Parathyroid adenoma (tissue), 2 donors: ENCODE results near the gene EGFL8.

Source experiments
- H2AFZ ChIP-seq: fragments of 300-600 bp; sonication (generic); one replicate; pipeline ENCODE4 v1.7.0; 2017; ENCODE audit warnings: antibody characterized with exemption, mild to moderate bottlenecking
- H3K27ac ChIP-seq: fragments of 300-600 bp; sonication (generic); one replicate; pipeline ENCODE4 v1.7.0; 2017
- H3K27me3 ChIP-seq: fragments of 300-600 bp; sonication (generic); one replicate; pipeline ENCODE4 v1.7.0; 2017; ENCODE audit warnings: low read length; ENCODE audit not compliant: control insufficient read depth, insufficient read depth
- H3K36me3 ChIP-seq: fragments of 300-600 bp; sonication (generic); one replicate; pipeline ENCODE4 v1.7.0; 2017; ENCODE audit warnings: low read length; ENCODE audit not compliant: control insufficient read depth, insufficient read depth
- H3K4me1 ChIP-seq: fragments of 300-600 bp; sonication (generic); one replicate; pipeline ENCODE4 v1.7.0; 2017; ENCODE audit warnings: control low read depth
- H3K4me2 ChIP-seq: fragments of 300-600 bp; sonication (generic); one replicate; pipeline ENCODE4 v1.7.0; 2017; ENCODE audit warnings: low read length
- H3K4me3 ChIP-seq: fragments of 300-600 bp; sonication (generic); one replicate; pipeline ENCODE4 v1.7.0; 2017; ENCODE audit warnings: low read depth, low read length
- H3K79me2 ChIP-seq: fragments of 300-600 bp; sonication (generic); one replicate; pipeline ENCODE4 v1.7.0; 2017; ENCODE audit warnings: control low read depth
- H3K9ac ChIP-seq: fragments of 300-600 bp; sonication (generic); one replicate; pipeline ENCODE4 v1.7.0; 2017; ENCODE audit warnings: mild to moderate bottlenecking
- H3K9me3 ChIP-seq: fragments of 300-600 bp; sonication (generic); one replicate; pipeline ENCODE4 v1.7.0; 2017; ENCODE audit warnings: low read length; ENCODE audit not compliant: control insufficient read depth
- CTCF ChIP-seq: fragments of 300-600 bp; sonication (generic); IDR thresholded peaks from one replicate; pipeline ENCODE4 v1.7.0; 2017; ENCODE audit warnings: antibody characterized with exemption, mild to moderate bottlenecking
- donor health status: primary hyperparathyroidism.

EGFL8 gene

GRCh38 chr6:32212076-32212760 lies 47.8 kb downstream of the EGFL8 start:
- H3K4me3 ChIP-seq, result no peak overlapping the region
- no peak overlapping the region for H3K27ac ChIP-seq
- TF ChIP-seq CTCF, result no peak

GRCh38 chr6:32213649-32214048 lies 49.3 kb downstream of the EGFL8 start:
- Histone ChIP-seq H3K4me1 (no peaks in the 10 kb centered on the region), H3K36me3 (no peaks in the 10 kb centered on the region), H3K79me2 (no peaks in the 10 kb centered on the region), H3K9ac (no peak overlapping the region), H2AFZ (no peak overlapping the region), H3K4me3 (no peak overlapping the region), H3K4me2 (no peak overlapping the region), H3K9me3 (no peaks in the 10 kb centered on the region), H3K27me3 (no peaks in the 10 kb centered on the region), H3K27ac (no peak overlapping the region)
- TF ChIP-seq CTCF, result no peak

More at GRCh38 chr6:32212076-32212760, 47.8 kb downstream of the EGFL8 start:
- no peak overlapping the region for H3K9ac ChIP-seq
- no peak overlapping the region for H3K4me2 ChIP-seq
- H3K4me1 ChIP-seq, result no peaks in the 10 kb centered on the region
- H3K36me3 ChIP-seq, result no peaks in the 10 kb centered on the region
- H3K79me2 ChIP-seq, result no peaks in the 10 kb centered on the region
- no peaks in the 10 kb centered on the region for H3K27me3 ChIP-seq
- no peak overlapping the region for H2AFZ ChIP-seq
- no peaks in the 10 kb centered on the region for H3K9me3 ChIP-seq

GRCh38 chr6:32214126-32214525 lies 49.7 kb downstream of the EGFL8 start:
- no peak overlapping the region for H2AFZ ChIP-seq
- no peak for TF ChIP-seq CTCF

GRCh38 chr6:32215617-32216016 lies 51.2 kb downstream of the EGFL8 start:
- Histone ChIP-seq H2AFZ (no peak overlapping the region), H3K4me2 (no peak overlapping the region), H3K9me3 (no peaks in the 10 kb centered on the region), H3K4me1 (no peaks in the 10 kb centered on the region), H3K4me3 (no peak overlapping the region), H3K27ac (no peak overlapping the region), H3K79me2 (no peaks in the 10 kb centered on the region), H3K36me3 (no peaks in the 10 kb centered on the region), H3K9ac (no peak overlapping the region), H3K27me3 (no peaks in the 10 kb centered on the region)
- TF ChIP-seq CTCF, result no peak

More at GRCh38 chr6:32214126-32214525, 49.7 kb downstream of the EGFL8 start:
- no peaks in the 10 kb centered on the region for H3K79me2 ChIP-seq
- no peak overlapping the region for H3K4me3 ChIP-seq
- H3K9ac ChIP-seq, result no peak overlapping the region
- no peak overlapping the region for H3K27ac ChIP-seq
- no peaks in the 10 kb centered on the region for H3K36me3 ChIP-seq
- H3K4me1 ChIP-seq, result no peaks in the 10 kb centered on the region
- no peaks in the 10 kb centered on the region for H3K9me3 ChIP-seq
- no peak overlapping the region for H3K4me2 ChIP-seq
- H3K27me3 ChIP-seq, result no peaks in the 10 kb centered on the region

- no peaks in the 10 kb centered on the region for H3K27me3 ChIP-seq
- H3K36me3 ChIP-seq, result no peaks in the 10 kb centered on the region
- H3K4me3 ChIP-seq, result no peak overlapping the region
- H3K9me3 ChIP-seq, result no peaks in the 10 kb centered on the region
- H3K27ac ChIP-seq, result no peak overlapping the region
- H3K79me2 ChIP-seq, result no peaks in the 10 kb centered on the region
- H3K9ac ChIP-seq, result no peak overlapping the region
- H3K4me2 ChIP-seq, result no peak overlapping the region
- H3K4me1 ChIP-seq, result no peaks in the 10 kb centered on the region
- H2AFZ ChIP-seq, result no peak overlapping the region
- no peak for TF ChIP-seq CTCF
Measured at GRCh38 chr6:32216285-32216684, 51.9 kb downstream of the EGFL8 start.
